Right kidney (tissue), 1 donor: ENCODE results near the gene MRGPRD.

Source experiments
- DNase-seq: peaks from one replicate; pipeline ENCODE4 v3.0.0-alpha.2; 2016

MRGPRD gene

GRCh38 chr11:68946416-68947090 lies 34.2 kb downstream of the MRGPRD start:
- DNase-seq: no peak

GRCh38 chr11:68942751-68943271 lies 38.0 kb downstream of the MRGPRD start:
- DNase-seq: no peak

GRCh38 chr11:68942095-68942620 lies 38.6 kb downstream of the MRGPRD start:
- no peak for DNase-seq

- DNase-seq: no peak
These were observed 39.3 kb downstream of the MRGPRD start for GRCh38 chr11:68941324-68942094.

GRCh38 chr11:68940651-68941323 lies 40.0 kb downstream of the MRGPRD start:
- no peak for DNase-seq

- DNase-seq: no peak
These were observed 40.9 kb downstream of the MRGPRD start for GRCh38 chr11:68939583-68940555.

GRCh38 chr11:68938816-68939582 lies 41.8 kb downstream of the MRGPRD start:
- no peak for DNase-seq

GRCh38 chr11:68938088-68938487 lies 42.7 kb downstream of the MRGPRD start:
- no peak for DNase-seq

- no peak for DNase-seq
These were observed 43.8 kb downstream of the MRGPRD start for GRCh38 chr11:68936676-68937620.

- DNase-seq: no peak
These were observed 44.5 kb downstream of the MRGPRD start for GRCh38 chr11:68936358-68936636.

- no peak for DNase-seq
These were observed 45.0 kb downstream of the MRGPRD start for GRCh38 chr11:68935516-68936357.

- DNase-seq: no peak
These were observed 45.7 kb downstream of the MRGPRD start for GRCh38 chr11:68935066-68935465.

- no peak for DNase-seq
These were observed 46.1 kb downstream of the MRGPRD start for GRCh38 chr11:68934666-68935065.

GRCh38 chr11:68934321-68934645 lies 46.5 kb downstream of the MRGPRD start:
- no peak for DNase-seq

- no peak for DNase-seq
These were observed 47.0 kb downstream of the MRGPRD start for GRCh38 chr11:68933605-68934320.

GRCh38 chr11:68932933-68933577 lies 47.7 kb downstream of the MRGPRD start:
- no peak for DNase-seq

GRCh38 chr11:68932358-68932757 lies 48.4 kb downstream of the MRGPRD start:
- DNase-seq: no peak

GRCh38 chr11:68931911-68932310 lies 48.9 kb downstream of the MRGPRD start:
- no peak for DNase-seq
